ENCODE measurements around the gene SCFD2.

SCFD2 gene

DNA sequence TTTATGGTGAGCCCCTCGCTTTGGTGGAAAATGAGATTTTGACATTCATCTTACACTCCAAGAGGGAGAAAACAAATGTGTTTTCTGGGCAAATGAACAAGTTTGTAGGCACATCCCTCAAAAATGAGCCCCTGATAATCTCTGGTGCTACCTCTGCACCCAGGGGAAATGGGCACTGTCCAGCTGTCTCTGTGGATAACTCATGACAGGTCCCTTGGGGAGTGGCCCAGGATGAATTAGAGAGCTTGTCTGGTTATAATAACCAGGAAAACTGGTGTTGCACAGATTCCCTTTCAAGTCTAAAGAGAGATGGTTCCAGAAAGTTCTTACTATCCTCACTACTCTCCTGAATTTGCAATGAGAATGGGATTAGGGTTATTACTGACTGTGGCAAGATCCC lies 496.2 kb downstream of the SCFD2 start:
- ATAC-seq = no peak

GRCh38 chr4:52869196-52869595 lies 496.7 kb downstream of the SCFD2 start:
- ATAC-seq = no peak

- no peak for ATAC-seq
Measured at GRCh38 chr4:52868133-52868532, 497.7 kb downstream of the SCFD2 start.

DNA sequence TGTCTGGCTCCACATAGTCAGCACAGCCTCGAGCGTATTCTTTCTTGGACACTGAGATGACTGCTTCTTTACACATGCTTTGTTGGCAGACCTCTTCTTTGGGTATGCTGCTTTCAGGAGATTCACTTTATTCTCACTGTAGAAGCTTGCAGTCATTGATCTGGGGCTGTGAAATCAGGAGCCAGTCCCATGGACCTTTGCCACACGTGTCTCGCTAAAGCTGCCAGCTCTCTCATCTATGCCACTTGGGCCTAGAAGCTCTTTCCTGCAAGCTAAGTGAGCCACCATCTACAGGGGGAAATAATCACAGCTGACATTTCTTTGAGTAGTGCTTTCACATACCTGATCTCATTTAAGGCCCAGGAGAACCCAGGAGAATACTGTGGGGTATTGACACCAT lies 498.7 kb downstream of the SCFD2 start:
- no peak for ATAC-seq

DNA sequence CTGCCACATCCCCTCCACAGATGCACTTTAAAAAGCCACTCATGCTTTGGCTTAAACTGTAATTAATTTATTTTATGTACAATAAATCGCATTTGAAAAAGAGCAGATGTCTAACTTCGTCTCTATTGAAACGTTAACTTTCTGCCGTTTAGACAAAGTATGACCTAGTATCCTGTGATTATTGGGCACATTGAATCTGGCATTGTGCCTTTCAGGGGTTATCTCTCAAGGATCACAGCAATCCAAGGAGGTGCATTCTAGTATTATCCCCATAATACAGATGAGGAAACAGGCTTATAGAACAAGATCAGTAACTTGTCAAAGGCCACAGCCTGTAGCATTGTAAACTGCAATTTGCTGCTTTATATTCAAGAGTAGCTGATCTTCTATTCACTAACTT lies 499.1 kb downstream of the SCFD2 start:
- ATAC-seq = no peak

DNA sequence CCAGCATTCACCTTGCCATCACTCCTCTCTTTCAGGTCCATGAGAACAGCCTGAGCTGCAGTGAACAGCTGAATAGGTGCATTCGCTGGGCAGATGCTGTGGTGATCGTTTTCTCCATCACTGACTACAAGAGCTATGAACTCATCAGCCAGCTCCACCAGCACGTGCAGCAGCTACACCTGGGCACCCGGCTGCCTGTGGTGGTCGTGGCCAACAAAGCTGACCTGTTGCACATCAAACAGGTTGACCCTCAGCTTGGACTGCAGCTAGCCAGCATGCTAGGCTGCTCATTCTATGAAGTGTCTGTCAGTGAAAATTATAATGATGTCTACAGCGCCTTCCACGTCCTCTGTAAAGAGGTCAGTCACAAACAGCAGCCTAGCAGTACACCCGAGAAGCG lies 500.6 kb downstream of the SCFD2 start:
- no peak for ATAC-seq

- no peak for ATAC-seq
Measured at GRCh38 chr4:52864793-52865192, 501.1 kb downstream of the SCFD2 start.

DNA sequence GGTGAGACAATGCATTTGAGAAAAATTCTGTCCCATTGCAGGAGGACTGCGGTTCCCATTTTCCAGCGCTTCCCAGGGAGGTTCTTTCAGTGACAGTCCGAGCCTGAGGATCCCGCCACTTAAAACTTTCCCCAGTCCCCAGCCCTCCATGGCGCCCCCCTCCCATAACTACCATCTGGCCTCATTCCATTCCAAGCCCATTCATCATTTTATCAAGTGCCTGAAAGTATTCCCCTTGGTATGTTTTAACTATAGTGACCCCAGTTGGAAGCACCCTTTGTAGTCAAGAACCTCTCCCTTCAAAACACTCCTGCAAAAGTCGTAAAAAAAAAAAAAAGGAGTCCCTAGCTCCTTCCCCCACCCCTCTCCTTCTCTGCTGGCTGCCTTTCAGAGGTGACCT lies 502.5 kb downstream of the SCFD2 start:
- no peak for ATAC-seq

GRCh38 chr4:52862639-52863161 lies 503.2 kb downstream of the SCFD2 start:
- no peak for ATAC-seq

DNA sequence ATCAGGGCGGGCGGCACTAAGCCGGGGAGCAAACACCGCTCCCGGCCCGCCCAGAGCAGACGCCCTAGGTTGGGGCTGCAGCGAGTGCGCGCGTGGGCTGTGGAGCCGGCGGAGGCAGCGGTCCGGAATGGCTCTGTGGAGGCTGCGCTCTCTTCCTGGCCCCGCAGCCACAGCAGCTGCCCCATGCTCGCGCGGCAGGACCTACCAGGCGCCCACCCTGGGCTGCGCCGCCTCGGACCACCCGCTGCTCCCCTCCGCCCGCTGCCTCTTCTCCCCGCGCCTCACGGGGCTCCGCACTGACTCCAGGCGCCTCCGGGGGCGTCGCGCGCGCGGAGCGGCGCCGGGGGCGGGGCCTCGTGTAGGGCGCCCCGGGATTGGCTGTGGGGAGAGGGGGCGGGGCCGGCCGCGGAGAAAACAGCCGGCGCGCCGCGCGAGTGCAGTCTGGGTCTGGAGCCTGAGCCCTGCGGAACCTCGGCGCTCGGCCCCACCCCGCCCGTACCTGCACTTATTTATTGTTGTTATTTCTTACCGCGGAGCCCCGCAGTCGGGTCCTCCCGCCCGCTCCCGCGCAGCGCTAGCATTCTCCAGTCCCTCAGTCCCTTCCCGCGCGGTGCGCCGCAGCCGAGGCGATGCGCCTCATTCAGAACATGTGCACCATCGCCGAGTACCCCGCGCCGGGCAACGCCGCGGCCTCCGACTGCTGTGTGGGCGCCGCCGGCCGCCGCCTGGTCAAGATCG lies 503.8 kb downstream of the SCFD2 start, which contains the start of gene RASL11B:
Gene RASL11B, plus strand, starts transcription at position 439 of the 738 bp plus-strand sequence. Its CDS starts 191 bp downstream, at position 630.
- ATAC-seq = peak; percentile 97 to 98

DNA sequence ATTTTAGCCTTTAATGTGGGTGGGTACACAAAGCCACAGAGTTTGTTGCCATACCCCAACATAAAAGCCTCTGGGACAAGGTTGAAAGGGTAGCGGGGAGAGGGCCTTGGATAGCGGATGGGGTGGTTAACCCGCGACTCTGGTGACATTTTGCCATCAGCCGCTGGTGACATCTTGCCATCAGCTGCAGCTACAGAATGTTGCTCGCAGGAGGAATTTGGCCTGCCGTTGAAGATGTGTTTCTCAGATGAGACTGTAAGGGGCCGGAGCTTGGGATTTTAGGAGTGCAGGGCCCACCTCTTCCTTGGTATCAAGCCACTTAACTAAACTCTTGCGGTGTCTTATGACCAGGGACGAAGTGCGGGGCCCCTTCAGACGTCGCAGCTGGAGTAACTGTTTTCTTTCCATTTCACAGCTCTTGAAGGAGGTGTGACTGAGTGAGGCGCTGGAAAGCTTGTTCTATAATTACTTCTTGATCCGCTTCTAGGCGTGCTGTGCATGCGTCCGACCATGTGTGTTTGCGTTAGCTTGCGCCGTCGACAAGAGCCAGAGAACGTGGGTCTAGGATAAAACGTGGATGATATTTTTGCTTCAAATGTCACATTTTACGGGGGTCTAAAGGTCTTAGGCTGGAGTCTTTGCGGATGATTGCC lies 504.6 kb downstream of the SCFD2 start:
- no peak for ATAC-seq

DNA sequence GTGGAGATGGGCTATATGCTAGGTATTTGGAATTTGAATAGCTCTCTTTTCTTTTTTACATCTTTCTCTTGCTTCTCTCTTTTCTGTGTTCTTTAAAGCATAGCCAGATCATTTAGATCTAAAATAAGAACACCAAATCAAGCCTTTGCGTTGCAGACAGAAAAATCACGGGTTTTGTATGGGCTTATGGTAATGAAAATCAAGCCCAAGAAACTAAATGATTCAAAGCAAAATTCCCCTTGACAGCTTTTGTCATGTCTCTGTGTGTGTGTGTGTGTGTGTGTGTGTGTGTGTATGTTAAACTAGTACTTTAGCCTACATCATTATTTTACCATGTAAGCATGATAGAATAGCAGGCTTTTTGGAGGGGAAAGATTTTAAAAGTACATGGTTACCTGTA lies 505.5 kb downstream of the SCFD2 start:
- no peak for ATAC-seq

- ATAC-seq = no peak
Measured at GRCh38 chr4:52856801-52857200, 509.1 kb downstream of the SCFD2 start.

GRCh38 chr4:52853351-52853750 lies 512.5 kb downstream of the SCFD2 start:
- ATAC-seq = no peak

GRCh38 chr4:52852711-52853110 lies 513.1 kb downstream of the SCFD2 start:
- ATAC-seq = no peak

GRCh38 chr4:52852041-52852440 lies 513.8 kb downstream of the SCFD2 start:
- no peak for ATAC-seq

- no peak for ATAC-seq
Measured at GRCh38 chr4:52850406-52851124, 515.3 kb downstream of the SCFD2 start.

GRCh38 chr4:52848254-52848653 lies 517.6 kb downstream of the SCFD2 start:
- no peak for ATAC-seq

GRCh38 chr4:52846502-52846901 lies 519.4 kb downstream of the SCFD2 start:
- no peak for ATAC-seq

- no peak for ATAC-seq
Measured at GRCh38 chr4:52844596-52844995, 521.3 kb downstream of the SCFD2 start.

DNA sequence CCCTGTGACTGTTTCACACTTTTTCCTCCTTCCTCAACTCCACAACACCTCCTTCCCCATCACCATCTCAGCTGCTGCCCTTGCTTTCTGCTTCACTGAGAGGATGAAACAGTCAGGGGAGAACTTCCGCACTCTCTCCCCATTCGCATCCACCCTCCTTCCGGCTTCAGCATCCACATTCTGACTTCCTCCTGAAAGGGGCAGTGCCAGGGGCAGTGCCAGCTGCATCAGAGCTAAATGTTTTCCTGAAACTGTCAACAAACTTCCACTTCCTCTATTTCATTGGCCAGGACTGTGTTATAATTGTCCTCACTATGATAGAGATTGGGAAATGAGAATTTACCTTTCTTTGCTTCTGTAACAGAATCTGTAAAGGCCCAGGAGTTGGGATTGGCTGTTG lies 521.9 kb downstream of the SCFD2 start:
- ATAC-seq = no peak

GRCh38 chr4:52843351-52843750 lies 522.5 kb downstream of the SCFD2 start:
- ATAC-seq = no peak

- ATAC-seq = no peak
Measured at GRCh38 chr4:52842792-52843191, 523.1 kb downstream of the SCFD2 start.

Data from activated CD4-positive, CD25-positive, alpha-beta regulatory T cell treated with anti-CD3 and anti-CD28 coated beads, Interleukin-2, amount 50 U/mL, for 24 hours (primary cell).